ENCODE measurements around the gene LENG8. TPM values are rescaled to one million over a fixed set of nuclear protein-coding genes. Genes with fewer than 3 reads are reported as not detected.

LENG8 gene
- total and polyA plus RNA-seq, 2 of the 13 experiments (the other 11 are each of a cell fraction or from before 2014, with no cell fraction given), result 14.3 to 41.9 TPM

GRCh38 chr19:54448774-54449700 is at the start of gene LENG8 (continued):
- TF ChIP-seq, protein P1, sequence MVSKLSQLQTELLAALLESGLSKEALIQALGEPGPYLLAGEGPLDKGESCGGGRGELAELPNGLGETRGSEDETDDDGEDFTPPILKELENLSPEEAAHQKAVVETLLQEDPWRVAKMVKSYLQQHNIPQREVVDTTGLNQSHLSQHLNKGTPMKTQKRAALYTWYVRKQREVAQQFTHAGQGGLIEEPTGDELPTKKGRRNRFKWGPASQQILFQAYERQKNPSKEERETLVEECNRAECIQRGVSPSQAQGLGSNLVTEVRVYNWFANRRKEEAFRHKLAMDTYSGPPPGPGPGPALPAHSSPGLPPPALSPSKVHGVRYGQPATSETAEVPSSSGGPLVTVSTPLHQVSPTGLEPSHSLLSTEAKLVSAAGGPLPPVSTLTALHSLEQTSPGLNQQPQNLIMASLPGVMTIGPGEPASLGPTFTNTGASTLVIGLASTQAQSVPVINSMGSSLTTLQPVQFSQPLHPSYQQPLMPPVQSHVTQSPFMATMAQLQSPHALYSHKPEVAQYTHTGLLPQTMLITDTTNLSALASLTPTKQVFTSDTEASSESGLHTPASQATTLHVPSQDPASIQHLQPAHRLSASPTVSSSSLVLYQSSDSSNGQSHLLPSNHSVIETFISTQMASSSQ (IDR thresholded peaks at IDR 0.05; ENCODE audit: low read depth), result no peak
- TF ChIP-seq, protein P1 (CRISPR knock-in tag; IDR thresholded peaks at IDR 0.05; ENCODE audit: borderline replicate concordance), result peak; percentile 53; the same call in 1 of the 2 replicates
- peak; percentile 84; the same call in 1 of the 2 replicates for TF ChIP-seq ZZZ3 (CRISPR knock-in tag; IDR thresholded peaks at IDR 0.05; ENCODE audit: borderline replicate concordance)
- peak; percentile 59; the same call in 1 of the 2 replicates for TF ChIP-seq GATAD2A (CRISPR knock-in tag; IDR thresholded peaks at IDR 0.05)
- peak; percentile 94 for TF ChIP-seq DMAP1 (CRISPR knock-in tag; IDR thresholded peaks at IDR 0.05)
- TF ChIP-seq ZFP37 (CRISPR knock-in tag; IDR thresholded peaks at IDR 0.05; ENCODE audit: borderline replicate concordance), result no peak
- TF ChIP-seq, protein P2, sequence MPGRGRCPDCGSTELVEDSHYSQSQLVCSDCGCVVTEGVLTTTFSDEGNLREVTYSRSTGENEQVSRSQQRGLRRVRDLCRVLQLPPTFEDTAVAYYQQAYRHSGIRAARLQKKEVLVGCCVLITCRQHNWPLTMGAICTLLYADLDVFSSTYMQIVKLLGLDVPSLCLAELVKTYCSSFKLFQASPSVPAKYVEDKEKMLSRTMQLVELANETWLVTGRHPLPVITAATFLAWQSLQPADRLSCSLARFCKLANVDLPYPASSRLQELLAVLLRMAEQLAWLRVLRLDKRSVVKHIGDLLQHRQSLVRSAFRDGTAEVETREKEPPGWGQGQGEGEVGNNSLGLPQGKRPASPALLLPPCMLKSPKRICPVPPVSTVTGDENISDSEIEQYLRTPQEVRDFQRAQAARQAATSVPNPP (CRISPR knock-in tag; IDR thresholded peaks at IDR 0.05), result 0 out of 2 replicates have a peak, but pooled peaks have one; percentile 34
- peak; percentile 33; the same call in 1 of the 2 replicates for TF ChIP-seq HCFC1 (IDR thresholded peaks at IDR 0.05; ENCODE audit: low read depth, low read length)
- TF ChIP-seq ETV5 (CRISPR knock-in tag; IDR thresholded peaks at IDR 0.05; ENCODE audit: borderline replicate concordance), result peak; percentile 95
- TF ChIP-seq, protein P3, sequence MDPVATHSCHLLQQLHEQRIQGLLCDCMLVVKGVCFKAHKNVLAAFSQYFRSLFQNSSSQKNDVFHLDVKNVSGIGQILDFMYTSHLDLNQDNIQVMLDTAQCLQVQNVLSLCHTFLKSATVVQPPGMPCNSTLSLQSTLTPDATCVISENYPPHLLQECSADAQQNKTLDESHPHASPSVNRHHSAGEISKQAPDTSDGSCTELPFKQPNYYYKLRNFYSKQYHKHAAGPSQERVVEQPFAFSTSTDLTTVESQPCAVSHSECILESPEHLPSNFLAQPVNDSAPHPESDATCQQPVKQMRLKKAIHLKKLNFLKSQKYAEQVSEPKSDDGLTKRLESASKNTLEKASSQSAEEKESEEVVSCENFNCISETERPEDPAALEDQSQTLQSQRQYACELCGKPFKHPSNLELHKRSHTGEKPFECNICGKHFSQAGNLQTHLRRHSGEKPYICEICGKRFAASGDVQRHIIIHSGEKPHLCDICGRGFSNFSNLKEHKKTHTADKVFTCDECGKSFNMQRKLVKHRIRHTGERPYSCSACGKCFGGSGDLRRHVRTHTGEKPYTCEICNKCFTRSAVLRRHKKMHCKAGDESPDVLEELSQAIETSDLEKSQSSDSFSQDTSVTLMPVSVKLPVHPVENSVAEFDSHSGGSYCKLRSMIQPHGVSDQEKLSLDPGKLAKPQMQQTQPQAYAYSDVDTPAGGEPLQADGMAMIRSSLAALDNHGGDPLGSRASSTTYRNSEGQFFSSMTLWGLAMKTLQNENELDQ (CRISPR knock-in tag; IDR thresholded peaks at IDR 0.05; ENCODE audit: borderline replicate concordance), result 0 out of 2 replicates have a peak, but pooled peaks have one; percentile 29
- peak; percentile 64; the same call in 1 of the 2 replicates for TF ChIP-seq ATF6 (CRISPR knock-in tag; conservative IDR thresholded peaks at IDR 0.05)
- TF ChIP-seq SKIL (CRISPR knock-in tag; IDR thresholded peaks at IDR 0.05; ENCODE audit: borderline replicate concordance), result 0 out of 2 replicates have a peak, but pooled peaks have one; percentile 54
- TF ChIP-seq ZNF878 (CRISPR knock-in tag; IDR thresholded peaks at IDR 0.05), result 0 out of 2 replicates have a peak, but pooled peaks have one; percentile 12
- peak; percentile 79 for TF ChIP-seq ZNF563 (CRISPR knock-in tag; IDR thresholded peaks at IDR 0.05)
- peak; percentile 94 for TF ChIP-seq NFYC (CRISPR knock-in tag; IDR thresholded peaks at IDR 0.05)

All from HepG2 (cell line).